ENCODE measurements around the gene TRIM31. TPM values are rescaled to one million over a fixed set of nuclear protein-coding genes. Genes with fewer than 3 reads are reported as not detected.
A peak's percentile ranks its signal among the peaks of the same experiment; 100 is the strongest.

TRIM31 gene
- total RNA-seq, 2 experiments from 2014 or later: not detected

DNA sequence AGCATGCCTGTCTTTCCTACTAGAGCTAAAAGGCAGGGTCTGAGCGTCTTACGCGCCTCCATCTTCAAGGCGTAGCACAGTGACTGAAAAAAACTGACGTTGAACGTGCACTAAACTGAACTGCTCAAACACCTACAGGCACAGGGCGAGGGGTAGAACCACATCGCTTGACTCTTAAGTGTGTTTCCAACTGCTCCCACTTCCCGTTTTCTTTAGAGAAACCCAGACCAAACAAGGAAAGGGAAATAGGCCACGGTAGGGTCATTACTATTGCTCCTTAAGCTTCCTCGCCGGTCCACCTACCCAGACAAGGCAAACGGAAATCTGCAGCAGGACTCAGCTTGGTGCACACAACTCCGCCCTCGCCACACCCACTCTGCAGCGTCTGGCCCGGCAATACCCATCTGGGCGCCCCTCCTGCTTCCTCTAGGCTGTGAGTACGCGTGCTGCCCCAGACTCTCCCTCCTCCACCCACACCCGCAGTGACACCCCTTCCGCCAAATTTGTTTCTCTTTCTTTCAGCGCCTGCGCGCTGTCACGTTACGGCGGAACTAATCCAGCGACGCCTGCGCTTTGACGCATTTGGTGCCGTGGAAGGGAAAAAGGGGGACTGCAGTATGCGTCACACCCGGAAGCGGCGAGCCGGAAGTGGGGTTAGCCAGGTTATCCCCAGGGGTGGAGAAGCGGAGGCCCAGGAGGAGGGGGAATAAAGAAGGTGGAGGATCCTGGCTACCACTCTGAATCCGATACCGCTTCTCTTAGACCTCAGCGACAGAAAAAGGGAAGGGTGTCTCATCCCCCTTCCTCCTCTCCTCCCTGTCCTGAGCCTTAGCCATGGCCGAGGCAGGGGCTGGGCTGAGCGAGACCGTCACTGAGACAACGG, 46.1 kb downstream of the TRIM31 start, which contains the start of gene PPP1R11:
TSS of gene PPP1R11 (plus strand) at position 622 of the 883 bp plus-strand sequence. CDS start at position 835, 213 bp downstream.
- intact Hi-C loops (cut with DNase I, micrococcal nuclease): loop anchor here (1.0 to 10.0 kb wide), 8 partner anchors 35 to 1888 kb away; partner anchors contain the start of genes GNL1 (in 1 of the 2), HLA-A (in 1 of the 2), NELFE (in 1 of the 2) and PRR3 (in 1 of the 2)
- H3K4me3 Mint-ChIP-seq: peak within 1 kb of the TSS; percentile 94
- H3K9me3 Mint-ChIP-seq: no peaks in the 10 kb centered on the region
- peak within 1 kb of the TSS; percentile 96 for H3K27ac Mint-ChIP-seq
- peaks cover 9% of the 10 kb centered on the region in 2 experiments for H3K27me3 ChIP-seq (ENCODE audit: control insufficient read depth in 1 of 2, insufficient read depth in 2 of 2, low read length in 2 of 2)
- peak within 1 kb of the TSS; percentile 83 to 96 for H3K27ac ChIP-seq (ENCODE audit: low read depth in 1 of 2, low read length in 2 of 2)
- peaks cover 42% of the 10 kb centered on the region for H3K4me1 ChIP-seq (ENCODE audit: insufficient read depth, low read length)
- ATAC-seq (ENCODE audit: poor library complexity) (peak; percentile 95), DNase-seq (peak; percentile 95 to 100 (median 98))
- peaks cover 80% of the 10 kb centered on the region for H3K36me3 Mint-ChIP-seq (ENCODE audit: low read depth)
- TF ChIP-seq, protein P1, sequence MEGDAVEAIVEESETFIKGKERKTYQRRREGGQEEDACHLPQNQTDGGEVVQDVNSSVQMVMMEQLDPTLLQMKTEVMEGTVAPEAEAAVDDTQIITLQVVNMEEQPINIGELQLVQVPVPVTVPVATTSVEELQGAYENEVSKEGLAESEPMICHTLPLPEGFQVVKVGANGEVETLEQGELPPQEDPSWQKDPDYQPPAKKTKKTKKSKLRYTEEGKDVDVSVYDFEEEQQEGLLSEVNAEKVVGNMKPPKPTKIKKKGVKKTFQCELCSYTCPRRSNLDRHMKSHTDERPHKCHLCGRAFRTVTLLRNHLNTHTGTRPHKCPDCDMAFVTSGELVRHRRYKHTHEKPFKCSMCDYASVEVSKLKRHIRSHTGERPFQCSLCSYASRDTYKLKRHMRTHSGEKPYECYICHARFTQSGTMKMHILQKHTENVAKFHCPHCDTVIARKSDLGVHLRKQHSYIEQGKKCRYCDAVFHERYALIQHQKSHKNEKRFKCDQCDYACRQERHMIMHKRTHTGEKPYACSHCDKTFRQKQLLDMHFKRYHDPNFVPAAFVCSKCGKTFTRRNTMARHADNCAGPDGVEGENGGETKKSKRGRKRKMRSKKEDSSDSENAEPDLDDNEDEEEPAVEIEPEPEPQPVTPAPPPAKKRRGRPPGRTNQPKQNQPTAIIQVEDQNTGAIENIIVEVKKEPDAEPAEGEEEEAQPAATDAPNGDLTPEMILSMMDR (IDR thresholded peaks at IDR 0.05): no peak
- peaks cover 14% of the 10 kb centered on the region for H3K27me3 Mint-ChIP-seq
- ChIA-PET POLR2A (interaction anchor here (0.6 to 2.3 kb wide), 18 partner anchors 8 to 1892 kb away, joined by 3 to 17 read pairs (median 4); partner anchors contain the start of genes NELFE, SKIC2 and TRIM26), CTCF (interaction anchor here (1.4 to 1.6 kb wide), 2 partner anchors 36 to 64 kb away, joined by 5 read pairs; no protein-coding TSS in a partner anchor)
- no peaks in the 10 kb centered on the region for H3K9me3 ChIP-seq (ENCODE audit: control insufficient read depth in 1 of 2, insufficient read depth in 1 of 2, low read length in 2 of 2)
- peaks cover 53% of the 10 kb centered on the region for H3K36me3 ChIP-seq (ENCODE audit: insufficient read depth, low read length)
- peaks cover 69% of the 10 kb centered on the region for H3K4me1 Mint-ChIP-seq (ENCODE audit: low read depth)
- H3K4me3 ChIP-seq (ENCODE audit: low read length): peak within 1 kb of the TSS; percentile 79

DNA sequence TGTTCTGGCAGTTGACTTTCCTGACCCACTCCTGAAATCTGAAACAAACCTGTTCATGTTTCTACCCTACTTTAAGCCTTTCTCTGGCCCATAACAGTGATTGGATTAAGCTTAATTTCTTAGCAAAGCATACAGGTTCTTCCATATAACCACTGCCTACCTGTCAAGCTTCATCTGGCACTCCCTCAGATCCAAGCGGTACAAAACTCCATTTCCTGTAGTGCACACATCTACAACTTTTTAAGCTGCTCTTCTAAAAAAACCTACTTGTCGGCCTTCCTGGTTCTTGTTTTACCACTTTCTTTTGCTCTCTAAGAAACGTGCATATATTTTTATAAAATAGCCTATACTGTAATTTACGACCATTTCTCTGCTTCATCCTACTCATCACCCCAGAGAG, 46.8 kb downstream of the TRIM31 start:
- H3K27me3 Mint-ChIP-seq: peaks cover 10% of the 10 kb centered on the region
- CTCF ChIA-PET: interaction anchor here (0.6 to 1.6 kb wide), 3 partner anchors 37 to 417 kb away, joined by 3 to 5 read pairs (median 5); no protein-coding TSS in a partner anchor
- peaks cover 6% of the 10 kb centered on the region in 2 experiments for H3K27me3 ChIP-seq (ENCODE audit: control insufficient read depth in 1 of 2, insufficient read depth in 2 of 2, low read length in 2 of 2)
- H3K4me3 Mint-ChIP-seq: peak overlapping the region; percentile 94
- peaks cover 88% of the 10 kb centered on the region for H3K36me3 Mint-ChIP-seq (ENCODE audit: low read depth)
- no peaks in the 10 kb centered on the region for H3K9me3 Mint-ChIP-seq
- H3K27ac ChIP-seq (ENCODE audit: low read depth in 1 of 2, low read length in 2 of 2): peak overlapping the region; percentile 71 to 83
- H3K4me3 ChIP-seq (ENCODE audit: low read length): peak overlapping the region; percentile 79
- peak overlapping the region; percentile 96 for H3K27ac Mint-ChIP-seq
- peaks cover 39% of the 10 kb centered on the region for H3K4me1 ChIP-seq (ENCODE audit: insufficient read depth, low read length)
- peaks cover 72% of the 10 kb centered on the region for H3K4me1 Mint-ChIP-seq (ENCODE audit: low read depth)
- ATAC-seq (ENCODE audit: poor library complexity) (no peak), DNase-seq (peak in 3 of 14 experiments; percentile 47 to 52 (median 47))
- TF ChIP-seq, protein P1 (IDR thresholded peaks at IDR 0.05): no peak
- intact Hi-C loops (cut with DNase I, micrococcal nuclease): loop anchor here (2.0 to 10.0 kb wide), 7 partner anchors 37 to 1889 kb away; partner anchors contain the start of genes GNL1 (in 1 of the 2), HLA-A (in 1 of the 2), NELFE (in 1 of the 2) and PRR3 (in 1 of the 2)
- no peaks in the 10 kb centered on the region for H3K9me3 ChIP-seq (ENCODE audit: control insufficient read depth in 1 of 2, insufficient read depth in 1 of 2, low read length in 2 of 2)
- peaks cover 53% of the 10 kb centered on the region for H3K36me3 ChIP-seq (ENCODE audit: insufficient read depth, low read length)
- POLR2A ChIA-PET: interaction anchor here (0.6 to 2.3 kb wide), 18 partner anchors 9 to 1893 kb away, joined by 3 to 17 read pairs (median 4); partner anchors contain the start of genes NELFE, SKIC2 and TRIM26

DNA sequence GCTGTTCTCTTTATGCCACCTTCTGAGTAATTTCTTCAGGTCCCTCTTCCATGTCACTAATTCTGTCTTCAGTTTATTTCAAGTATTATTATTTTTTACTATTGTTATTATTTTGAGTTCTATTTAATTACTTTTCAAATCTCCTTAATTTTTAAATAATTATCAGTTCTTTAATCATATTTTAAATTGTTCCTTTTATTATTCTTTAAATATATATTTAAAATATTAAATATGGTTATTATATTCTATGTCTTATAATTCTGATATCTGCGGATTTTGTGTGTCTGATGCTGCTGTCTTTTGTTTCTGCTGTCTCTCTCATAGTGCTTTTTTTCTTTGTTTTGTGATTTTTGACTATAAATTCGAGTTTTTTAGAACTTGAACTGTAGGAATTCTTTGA, 49.6 kb downstream of the TRIM31 start:
- no peak overlapping the region for H3K27ac ChIP-seq (ENCODE audit: low read depth in 1 of 2, low read length in 2 of 2)
- ChIA-PET CTCF (interaction anchor here (1.2 to 3.2 kb wide), 3 partner anchors 38 to 69 kb away, joined by 3 to 7 read pairs (median 5); no protein-coding TSS in a partner anchor), POLR2A (no interaction called here)
- Mint-ChIP-seq H3K27me3 (no peaks in the 10 kb centered on the region), H3K36me3 (ENCODE audit: low read depth) (peaks cover 72% of the 10 kb centered on the region), H3K4me3 (peak overlapping the region; percentile 68), H3K4me1 (ENCODE audit: low read depth) (peaks cover 67% of the 10 kb centered on the region), H3K27ac (peak overlapping the region; percentile 97), H3K9me3 (no peaks in the 10 kb centered on the region)
- no peak for DNase-seq
- intact Hi-C loops (cut with DNase I, micrococcal nuclease): loop anchor here (5.0 to 10.0 kb wide), 4 partner anchors 119 to 1891 kb away; partner anchors contain the start of genes HLA-A (in 2 of the 2), NELFE (in 1 of the 2), SKIC2 (in 1 of the 2) and TRIM39 (in 1 of the 2)
- TF ChIP-seq, protein P1 (IDR thresholded peaks at IDR 0.05): no peak
- no peak overlapping the region for H3K4me3 ChIP-seq (ENCODE audit: low read length)
- no peak for ATAC-seq (ENCODE audit: poor library complexity)
- peaks cover 30% of the 10 kb centered on the region for H3K36me3 ChIP-seq (ENCODE audit: insufficient read depth, low read length)
- H3K27me3 ChIP-seq (ENCODE audit: control insufficient read depth in 1 of 2, insufficient read depth in 2 of 2, low read length in 2 of 2): no peaks in the 10 kb centered on the region
- no peaks in the 10 kb centered on the region for H3K9me3 ChIP-seq (ENCODE audit: control insufficient read depth in 1 of 2, insufficient read depth in 1 of 2, low read length in 2 of 2)
- peaks cover 38% of the 10 kb centered on the region for H3K4me1 ChIP-seq (ENCODE audit: insufficient read depth, low read length)

All from CD4-positive, alpha-beta T cell (primary cell).